ENCODE results near the gene RXFP1.

GRCh38 chr4:158605393-158605792 lies 83.7 kb downstream of the RXFP1 start:
- TF ChIP-seq CTCF (IDR thresholded peaks at IDR 0.05) (no peak), POLR2A (IDR thresholded peaks at IDR 0.05) (no peak)

All from body of pancreas (tissue), 4 donors.